Hepatocyte (in vitro differentiated cells): Measurements from ENCODE around the gene TFB2M.

Experiments
- CTCF ChIP-seq: fragments of 200-600 bp; sonication (generic); IDR thresholded peaks from 2 replicates; pipeline ENCODE4 v1.5.1; 2016; ENCODE audit warnings: antibody characterized with exemption, mild to moderate bottlenecking; ENCODE audit not compliant: poor library complexity
- EZH2 ChIP-seq: fragments of 200-600 bp; sonication (generic); IDR thresholded peaks from 2 replicates; pipeline ENCODE4 v1.6.1; 2016; ENCODE audit warnings: antibody characterized with exemption, mild to moderate bottlenecking, borderline replicate concordance

- TF ChIP-seq EZH2 (no peak), CTCF (no peak)
These were observed 36.9 kb downstream of the TFB2M start for GRCh38 chr1:246528933-246529731.
